ENCODE measurements around the gene CD2BP2. TPM values are rescaled to one million over a fixed set of nuclear protein-coding genes. Genes with fewer than 3 reads are reported as not detected.
"Not testable (repeated sequence)": the region's sequence is repeated elsewhere in the genome, so short reads cannot be mapped to it uniquely, and the experiment has no call there.

CD2BP2 gene
- total RNA-seq (2014; rRNA removed; shearing (Covaris generic)): 36.5 and 39.0 TPM in 2 replicates
- polyA plus RNA-seq (2014; cell fraction: nucleus; rRNA removed): 130 TPM in 2 replicates

GRCh38 chr16:30355144-30355953 lies at the start of gene CD2BP2:
Gene CD2BP2, minus strand, starts transcription at chr16:30355308. Its CDS starts 627 bp downstream, at chr16:30354681.
- peak; percentile 100 for DNase-seq (ENCODE audit: extremely low read depth, low read depth)

GRCh38 chr16:30401768-30402425 lies 46.8 kb upstream of the CD2BP2 start:
- no peak for DNase-seq (ENCODE audit: extremely low read depth, low read depth)

GRCh38 chr16:30399435-30400186 lies 44.5 kb upstream of the CD2BP2 start:
- DNase-seq (ENCODE audit: extremely low read depth, low read depth): no peak

- DNase-seq (ENCODE audit: extremely low read depth, low read depth): no peak
Measured at GRCh38 chr16:30398661-30399434, 43.7 kb upstream of the CD2BP2 start.

- DNase-seq (ENCODE audit: extremely low read depth, low read depth): no peak
Measured at GRCh38 chr16:30397776-30398660, 42.9 kb upstream of the CD2BP2 start.

- no peak for DNase-seq (ENCODE audit: extremely low read depth, low read depth)
Measured at GRCh38 chr16:30397056-30397455, 41.9 kb upstream of the CD2BP2 start.

GRCh38 chr16:30396627-30397026 lies 41.5 kb upstream of the CD2BP2 start:
- not testable (repeated sequence) for DNase-seq (ENCODE audit: extremely low read depth, low read depth)

GRCh38 chr16:30395992-30396585 lies 41.0 kb upstream of the CD2BP2 start:
- no peak for DNase-seq (ENCODE audit: extremely low read depth, low read depth)

GRCh38 chr16:30395155-30395991 lies 40.3 kb upstream of the CD2BP2 start, which contains the start of gene ZNF48:
Gene ZNF48, plus strand, starts transcription at chr16:30395420. Its CDS starts 375 bp downstream, at chr16:30395795.
- peak; percentile 48 for DNase-seq (ENCODE audit: extremely low read depth, low read depth)

- DNase-seq (ENCODE audit: extremely low read depth, low read depth): no peak
Measured at GRCh38 chr16:30394592-30395154, 39.6 kb upstream of the CD2BP2 start.

- DNase-seq (ENCODE audit: extremely low read depth, low read depth): no peak
Measured at GRCh38 chr16:30383521-30383920, 28.4 kb upstream of the CD2BP2 start.

GRCh38 chr16:30382111-30382881 lies 27.2 kb upstream of the CD2BP2 start, which contains the start of gene SEPTIN1:
Gene SEPTIN1, minus strand, starts transcription at chr16:30382561. Its CDS starts 19 bp downstream, at chr16:30382542.
- DNase-seq (ENCODE audit: extremely low read depth, low read depth): no peak

GRCh38 chr16:30381291-30382041 lies 26.4 kb upstream of the CD2BP2 start:
- no peak for DNase-seq (ENCODE audit: extremely low read depth, low read depth)

- DNase-seq (ENCODE audit: extremely low read depth, low read depth): no peak
Measured at GRCh38 chr16:30380803-30381208, 25.7 kb upstream of the CD2BP2 start.

GRCh38 chr16:30380072-30380802 lies 25.1 kb upstream of the CD2BP2 start:
- no peak for DNase-seq (ENCODE audit: extremely low read depth, low read depth)

Data from NCI-H460 (cell line).